Measurements from ENCODE around the gene WSCD1. TPM values are rescaled to one million over a fixed set of nuclear protein-coding genes. Genes with fewer than 3 reads are reported as not detected.

The WSCD1 gene
- total RNA-seq, 6 experiments from 2014 or later = 1.3 to 4.6 (median 1.6) TPM

GRCh38 chr17:6024576-6024975 is 45.6 kb upstream of the WSCD1 start:
- no peaks in the 10 kb centered on the region for H3K9me3 ChIP-seq
- H3K36me3 ChIP-seq = no peaks in the 10 kb centered on the region
- intact Hi-C loops (cut with DNase I) = loop anchor here in 1 of 2 donors (10.0 kb wide), 1 partner anchor 50 kb away; no protein-coding TSS in a partner anchor
- H3K4me1 ChIP-seq = no peaks in the 10 kb centered on the region
- TF ChIP-seq POLR2A (IDR thresholded peaks at IDR 0.05) = no peak
- TF ChIP-seq, protein P1, sequence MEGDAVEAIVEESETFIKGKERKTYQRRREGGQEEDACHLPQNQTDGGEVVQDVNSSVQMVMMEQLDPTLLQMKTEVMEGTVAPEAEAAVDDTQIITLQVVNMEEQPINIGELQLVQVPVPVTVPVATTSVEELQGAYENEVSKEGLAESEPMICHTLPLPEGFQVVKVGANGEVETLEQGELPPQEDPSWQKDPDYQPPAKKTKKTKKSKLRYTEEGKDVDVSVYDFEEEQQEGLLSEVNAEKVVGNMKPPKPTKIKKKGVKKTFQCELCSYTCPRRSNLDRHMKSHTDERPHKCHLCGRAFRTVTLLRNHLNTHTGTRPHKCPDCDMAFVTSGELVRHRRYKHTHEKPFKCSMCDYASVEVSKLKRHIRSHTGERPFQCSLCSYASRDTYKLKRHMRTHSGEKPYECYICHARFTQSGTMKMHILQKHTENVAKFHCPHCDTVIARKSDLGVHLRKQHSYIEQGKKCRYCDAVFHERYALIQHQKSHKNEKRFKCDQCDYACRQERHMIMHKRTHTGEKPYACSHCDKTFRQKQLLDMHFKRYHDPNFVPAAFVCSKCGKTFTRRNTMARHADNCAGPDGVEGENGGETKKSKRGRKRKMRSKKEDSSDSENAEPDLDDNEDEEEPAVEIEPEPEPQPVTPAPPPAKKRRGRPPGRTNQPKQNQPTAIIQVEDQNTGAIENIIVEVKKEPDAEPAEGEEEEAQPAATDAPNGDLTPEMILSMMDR (IDR thresholded peaks at IDR 0.05) = no peak
- H3K27ac ChIP-seq = no peak overlapping the region
- no peak overlapping the region for H3K4me3 ChIP-seq
- no peak for DNase-seq
- H3K27me3 ChIP-seq = no peaks in the 10 kb centered on the region
- 73% methylated on average over 6 of the region's 6 CpGs for WGBS (ENCODE audit: insufficient coverage, low coverage, low lambda C conversion rate, missing lambda C conversion rate)
- no peak for ATAC-seq

GRCh38 chr17:6027342-6028024 is 42.7 kb upstream of the WSCD1 start:
- intact Hi-C loops (cut with DNase I) = loop anchor here in 1 of 2 donors (10.0 kb wide), 1 partner anchor 53 kb away; no protein-coding TSS in a partner anchor
- no peak for ATAC-seq
- 89% methylated on average over 6 of the region's 12 CpGs for WGBS (ENCODE audit: insufficient coverage, low coverage, low lambda C conversion rate, missing lambda C conversion rate)
- peaks cover 0 to 6% of the 10 kb centered on the region in 2 donors for H3K27me3 ChIP-seq
- no peak overlapping the region for H3K4me3 ChIP-seq
- no peaks in the 10 kb centered on the region for H3K9me3 ChIP-seq
- no peaks in the 10 kb centered on the region for H3K36me3 ChIP-seq
- no peak for DNase-seq
- no peaks in the 10 kb centered on the region for H3K4me1 ChIP-seq
- H3K27ac ChIP-seq = no peak overlapping the region
- TF ChIP-seq, protein P1 (IDR thresholded peaks at IDR 0.05) = no peak
- TF ChIP-seq POLR2A (IDR thresholded peaks at IDR 0.05) = no peak

DNA sequence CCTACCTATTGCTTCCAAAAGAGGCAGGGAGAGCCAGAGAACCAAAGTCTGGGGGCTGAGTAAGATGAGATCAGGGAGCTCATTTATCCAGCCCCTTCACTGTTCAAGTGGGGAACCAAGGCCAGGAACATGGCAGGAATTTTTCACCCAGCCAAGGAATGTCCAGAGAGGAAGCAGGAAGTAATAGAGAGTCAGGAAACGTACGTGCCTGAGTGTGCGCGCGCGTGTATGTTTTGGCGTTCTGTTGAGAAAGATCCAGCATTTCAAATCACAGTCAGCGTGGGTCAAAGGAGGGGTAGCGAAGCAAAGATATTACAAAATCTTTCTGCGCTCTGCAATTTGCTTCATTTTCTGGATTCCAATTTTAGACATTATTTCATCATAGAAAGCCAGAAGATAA is 41.9 kb upstream of the WSCD1 start:
- peak; percentile 40 to 77 (median 42) for ATAC-seq
- H3K27ac ChIP-seq = no peak overlapping the region

DNA sequence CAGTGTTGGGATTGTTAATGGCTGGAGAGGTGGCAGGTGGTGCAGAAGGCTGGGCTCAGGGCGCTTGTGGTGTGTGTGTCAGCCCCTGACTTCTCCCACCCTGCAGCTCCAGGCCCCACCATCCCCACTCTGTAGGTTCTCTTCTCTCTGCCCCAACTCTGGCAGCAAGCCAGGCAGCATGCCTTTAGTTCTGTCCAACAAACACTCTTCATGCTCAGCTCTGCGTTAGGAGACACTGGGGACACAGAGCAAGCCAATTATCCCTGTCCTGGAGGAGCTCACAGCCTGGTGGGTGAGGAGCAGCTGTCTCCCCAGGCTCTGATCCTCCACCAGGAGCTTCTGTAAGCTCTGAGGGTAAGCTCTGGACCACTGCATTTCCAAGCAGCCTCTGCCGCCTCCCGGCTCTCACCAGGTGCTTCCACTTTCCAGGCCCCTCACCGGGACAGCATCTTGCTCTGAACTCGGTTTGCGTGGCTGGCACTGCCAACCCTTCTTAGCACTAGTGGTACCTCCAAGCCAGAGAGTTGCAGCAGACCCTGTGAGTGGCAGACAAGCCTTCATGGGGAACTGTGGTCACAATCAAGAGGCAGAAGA is 34.3 kb upstream of the WSCD1 start:
- H3K9me3 ChIP-seq = no peaks in the 10 kb centered on the region
- no peaks in the 10 kb centered on the region for H3K36me3 ChIP-seq
- 80% methylated on average over 6 of the region's 7 CpGs for WGBS (ENCODE audit: insufficient coverage, low coverage, low lambda C conversion rate, missing lambda C conversion rate)
- TF ChIP-seq, protein P1 (IDR thresholded peaks at IDR 0.05) = no peak
- TF ChIP-seq POLR2A (IDR thresholded peaks at IDR 0.05) = no peak
- H3K4me3 ChIP-seq = no peak overlapping the region
- intact Hi-C loops (cut with DNase I) = no loop called here
- H3K4me1 ChIP-seq = peaks cover 0 to 11% (median 5%) of the 10 kb centered on the region in 4 donors
- peaks cover 0 to 2% of the 10 kb centered on the region in 2 donors for H3K27me3 ChIP-seq
- ATAC-seq (no peak), DNase-seq (no peak)
- no peak overlapping the region for H3K27ac ChIP-seq

More for the DNA sequence above, 41.9 kb upstream of the WSCD1 start:
- Histone ChIP-seq H3K9me3 (no peaks in the 10 kb centered on the region), H3K4me1 (no peaks in the 10 kb centered on the region), H3K27me3 (peaks cover 0 to 6% of the 10 kb centered on the region in 2 donors), H3K4me3 (no peak overlapping the region), H3K36me3 (no peaks in the 10 kb centered on the region)
- intact Hi-C loops (cut with DNase I) = loop anchor here in 1 of 2 donors (10.0 kb wide), 1 partner anchor 53 kb away; no protein-coding TSS in a partner anchor
- TF ChIP-seq POLR2A (IDR thresholded peaks at IDR 0.05) = no peak
- TF ChIP-seq, protein P1 (IDR thresholded peaks at IDR 0.05) = no peak
- peak in 1 of 3 donors; percentile 42 for DNase-seq
- WGBS (ENCODE audit: insufficient coverage, low coverage, low lambda C conversion rate, missing lambda C conversion rate) = 23% methylated on average over 10 of the region's 10 CpGs
